ENCODE data around the gene PRR20C. TPM values are rescaled to one million over a fixed set of nuclear protein-coding genes. Genes with fewer than 3 reads are reported as not detected.
"Not testable (repeated sequence)": the region's sequence is repeated elsewhere in the genome, so short reads cannot be mapped to it uniquely, and the experiment has no call there.

Gene PRR20C
- polyA plus RNA-seq (ENCODE audit: insufficient read length in 4 of 4), result not detected

GRCh38 chr13:57153761-57154160 lies at the start of gene PRR20C:
Gene PRR20C, plus strand, starts transcription at chr13:57154061. Its CDS starts 387 bp downstream, at chr13:57154448.
- not testable (repeated sequence) for DNase-seq (ENCODE audit: low read depth in 4 of 4, low spot score in 3 of 4)

GRCh38 chr13:57114945-57115344 lies 38.9 kb upstream of the PRR20C start:
- DNase-seq (ENCODE audit: low read depth in 4 of 4, low spot score in 3 of 4), result no peak

- DNase-seq (ENCODE audit: low read depth in 4 of 4, low spot score in 3 of 4), result no peak
Measured at GRCh38 chr13:57123681-57124080, 30.2 kb upstream of the PRR20C start.

GRCh38 chr13:57128909-57129308 lies 25.0 kb upstream of the PRR20C start:
- no peak for DNase-seq (ENCODE audit: low read depth in 4 of 4, low spot score in 3 of 4)

GRCh38 chr13:57136093-57136492 lies 17.8 kb upstream of the PRR20C start:
- no peak for DNase-seq (ENCODE audit: low read depth in 4 of 4, low spot score in 3 of 4)

- peak in 1 of 4 donors; percentile 0 for DNase-seq (ENCODE audit: low read depth in 4 of 4, low spot score in 3 of 4)
Measured at GRCh38 chr13:57137585-57137984, 16.3 kb upstream of the PRR20C start.

GRCh38 chr13:57138988-57139387 lies 14.9 kb upstream of the PRR20C start:
- no peak for DNase-seq (ENCODE audit: low read depth in 4 of 4, low spot score in 3 of 4)

GRCh38 chr13:57139781-57140180 lies 14.1 kb upstream of the PRR20C start:
- DNase-seq (ENCODE audit: low read depth in 4 of 4, low spot score in 3 of 4), result not testable (repeated sequence)

- DNase-seq (ENCODE audit: low read depth in 4 of 4, low spot score in 3 of 4), result not testable (repeated sequence)
Measured at GRCh38 chr13:57140235-57140968, 13.5 kb upstream of the PRR20C start, which contains the start of gene PRR20A. Gene PRR20A, plus strand, starts transcription at chr13:57140918. Its CDS starts 387 bp downstream, at chr13:57141305.

GRCh38 chr13:57147188-57147587 lies 6.7 kb upstream of the PRR20C start, which contains the start of gene PRR20B:
Gene PRR20B, plus strand, starts transcription at chr13:57147488. Its CDS starts 387 bp downstream, at chr13:57147875.
- DNase-seq (ENCODE audit: low read depth in 4 of 4, low spot score in 3 of 4), result not testable (repeated sequence)

GRCh38 chr13:57148106-57148505 lies 5.8 kb upstream of the PRR20C start:
- not testable (repeated sequence) for DNase-seq (ENCODE audit: low read depth in 4 of 4, low spot score in 3 of 4)

- not testable (repeated sequence) for DNase-seq (ENCODE audit: low read depth in 4 of 4, low spot score in 3 of 4)
Measured at GRCh38 chr13:57160332-57160731, 6.5 kb downstream of the PRR20C start, which contains the start of gene PRR20D. Gene PRR20D, plus strand, starts transcription at chr13:57160632. Its CDS starts 387 bp downstream, at chr13:57161019.

- DNase-seq (ENCODE audit: low read depth in 4 of 4, low spot score in 3 of 4), result not testable (repeated sequence)
Measured at GRCh38 chr13:57166897-57167296, 13.0 kb downstream of the PRR20C start, which contains the start of gene PRR20E. Gene PRR20E, plus strand, starts transcription at chr13:57167197. Its CDS starts 387 bp downstream, at chr13:57167584.

- DNase-seq (ENCODE audit: low read depth in 4 of 4, low spot score in 3 of 4), result no peak
Measured at GRCh38 chr13:57191667-57192066, 37.8 kb downstream of the PRR20C start.

Other genes with a start within 250 kb of the PRR20C start
- gene PRR20A, start 13.1 kb upstream of the PRR20C start, polyA plus RNA-seq (ENCODE audit: insufficient read length in 4 of 4), result not detected
- not detected for gene PRR20B, start 6.6 kb upstream of the PRR20C start, polyA plus RNA-seq (ENCODE audit: insufficient read length in 4 of 4)
- gene PRR20D, start 6.6 kb downstream of the PRR20C start, polyA plus RNA-seq (ENCODE audit: insufficient read length in 4 of 4), result not detected
- gene PRR20E, start 13.1 kb downstream of the PRR20C start, polyA plus RNA-seq (ENCODE audit: insufficient read length in 4 of 4), result not detected

Data from right renal pelvis (tissue), 4 donors.